Activated naive CD4-positive, alpha-beta T cell treated with anti-CD3 and anti-CD28 coated beads for 36 hours (primary cell): ENCODE measurements around the gene RP2. TPM values are rescaled to one million over a fixed set of nuclear protein-coding genes. Genes with fewer than 3 reads are reported as not detected.
A peak's percentile ranks its signal among the peaks of the same experiment; 100 is the strongest.

Source experiments
- CTCF ChIA-PET: fragments of 350-600 bp; sonication (Branson Sonifier 250); formaldehyde crosslinking; loops from one replicate; lab custom pipeline; 2021; ENCODE audit warnings: antibody characterized with exemption; lab: Charles Lee
- DNase-seq: peaks from one replicate; pipeline ENCODE4 v3.0.0-alpha.2; 2020
- H3K27ac Mint-ChIP-seq: one replicate; pipeline ENCODE4 v1.8.0; 2021; ENCODE audit warnings: mild to moderate bottlenecking, mixed read lengths
- H3K27me3 Mint-ChIP-seq: one replicate; pipeline ENCODE4 v1.8.0; 2021; ENCODE audit warnings: low read depth, mixed read lengths
- H3K36me3 Mint-ChIP-seq: one replicate; pipeline ENCODE4 v1.8.0; 2021; ENCODE audit warnings: low read depth, mixed read lengths
- H3K4me1 Mint-ChIP-seq: one replicate; pipeline ENCODE4 v1.8.0; 2021; ENCODE audit warnings: low read depth, mixed read lengths
- H3K4me3 Mint-ChIP-seq: one replicate; pipeline ENCODE4 v1.8.0; 2021; ENCODE audit warnings: mild to moderate bottlenecking, moderate library complexity, mixed read lengths
- H3K9me3 Mint-ChIP-seq: one replicate; pipeline ENCODE4 v1.8.0; 2021; ENCODE audit warnings: mixed read lengths
- intact Hi-C: fragments of 100-400 bp; cut with micrococcal nuclease; formaldehyde crosslinking; loops from one replicate; pipeline ENCODE4 v1.15.1; 2023
- total RNA-seq, 2 experiments: library from RNA; stranded (reverse); gene quantifications; one replicate each; pipeline ENCODE4 v1.2.3, GENCODE V29; 2021

Gene RP2
- 1 to 10 TPM; 4.0 to 4.2 TPM for total RNA-seq

DNA sequence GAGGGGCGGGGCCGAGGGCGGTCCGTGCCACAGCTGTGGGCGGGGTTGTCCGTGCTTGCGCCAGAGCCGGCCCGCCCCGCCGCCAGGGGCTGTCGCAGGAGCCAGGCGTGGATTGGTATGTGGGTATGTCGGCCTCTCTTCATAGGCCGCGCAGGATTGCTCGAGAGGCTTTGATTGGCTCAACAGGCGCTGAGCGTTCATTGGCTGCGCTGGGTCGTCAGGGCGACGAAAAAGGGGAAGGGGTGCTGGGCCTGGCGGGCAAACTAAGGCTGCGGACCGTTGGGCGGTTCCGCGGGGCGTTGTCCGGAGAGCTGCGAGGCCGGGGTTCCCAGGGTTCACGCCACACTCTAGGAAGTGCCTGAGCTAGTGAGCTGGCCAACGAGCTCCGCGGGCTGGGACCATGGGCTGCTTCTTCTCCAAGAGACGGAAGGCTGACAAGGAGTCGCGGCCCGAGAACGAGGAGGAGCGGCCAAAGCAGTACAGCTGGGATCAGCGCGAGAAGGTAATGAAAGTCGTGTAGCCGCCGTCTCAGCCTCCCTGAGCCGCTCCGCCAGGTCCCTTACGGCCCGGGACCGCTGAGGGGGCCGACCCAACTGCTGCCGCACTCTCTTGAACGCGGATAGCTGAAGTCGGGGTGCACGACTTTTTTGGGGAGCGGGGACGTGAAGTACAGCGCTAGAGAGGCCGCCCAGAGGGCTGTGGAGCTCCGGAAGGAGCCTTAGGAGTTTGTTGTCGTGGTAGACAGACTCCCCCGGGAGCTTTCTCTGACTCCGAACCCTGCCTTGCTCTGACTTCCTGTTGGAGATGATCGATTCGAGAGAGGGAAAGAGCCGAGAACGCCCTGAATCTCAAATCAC, at the start of gene RP2:
TSS of gene RP2 (plus strand) at position 343 of the 857 bp plus-strand sequence. CDS start at position 401, 58 bp downstream.
- CTCF ChIA-PET = interaction anchor here (0.6 to 1.3 kb wide), 4 partner anchors 14 to 42 kb away, joined by 3 to 5 read pairs (median 4); no protein-coding TSS in a partner anchor
- peak within 1 kb of the TSS; percentile 84 for H3K27ac Mint-ChIP-seq
- peak within 1 kb of the TSS; percentile 91 for H3K4me3 Mint-ChIP-seq
- DNase-seq = peak; percentile 89
- H3K9me3 Mint-ChIP-seq = no peaks in the 10 kb centered on the region
- H3K4me1 Mint-ChIP-seq = peaks cover 2% of the 10 kb centered on the region
- no peaks in the 10 kb centered on the region for H3K36me3 Mint-ChIP-seq
- H3K27me3 Mint-ChIP-seq = no peaks in the 10 kb centered on the region
- intact Hi-C loops = loop anchor here (2.0 to 5.0 kb wide), 3 partner anchors 75 to 308 kb away; partner anchors contain the start of genes JADE3, NDUFB11, RBM10 and SLC9A7

DNA sequence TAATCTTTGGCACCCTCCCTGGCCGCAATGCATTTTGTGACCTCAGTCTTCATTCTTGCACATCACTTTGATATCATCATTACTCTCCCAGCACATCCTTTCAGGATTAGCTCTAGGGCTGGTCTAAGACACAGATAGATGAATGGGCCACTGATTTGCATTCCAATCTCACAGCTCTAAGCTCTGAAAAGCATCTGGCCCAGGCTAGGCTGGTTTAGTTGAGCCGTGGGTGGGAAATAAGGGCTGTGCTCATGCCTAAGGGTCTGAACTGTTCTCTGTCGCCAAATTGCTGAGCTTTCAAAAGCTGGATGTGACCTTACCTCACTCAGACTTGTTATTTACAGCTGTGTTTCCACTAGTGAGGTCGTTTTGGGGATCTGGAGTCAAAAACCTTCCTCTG, 47.9 kb upstream of the RP2 start:
- intact Hi-C loops = no loop called here
- DNase-seq = no peak
- no peaks in the 10 kb centered on the region for H3K36me3 Mint-ChIP-seq
- H3K27me3 Mint-ChIP-seq = no peaks in the 10 kb centered on the region
- CTCF ChIA-PET = interaction anchor here (0.7 kb wide), 1 partner anchor 486 kb away, joined by 3 read pairs; no protein-coding TSS in a partner anchor
- no peak overlapping the region for H3K27ac Mint-ChIP-seq
- no peaks in the 10 kb centered on the region for H3K9me3 Mint-ChIP-seq
- H3K4me1 Mint-ChIP-seq = peaks cover 18% of the 10 kb centered on the region
- H3K4me3 Mint-ChIP-seq = no peak overlapping the region

DNA sequence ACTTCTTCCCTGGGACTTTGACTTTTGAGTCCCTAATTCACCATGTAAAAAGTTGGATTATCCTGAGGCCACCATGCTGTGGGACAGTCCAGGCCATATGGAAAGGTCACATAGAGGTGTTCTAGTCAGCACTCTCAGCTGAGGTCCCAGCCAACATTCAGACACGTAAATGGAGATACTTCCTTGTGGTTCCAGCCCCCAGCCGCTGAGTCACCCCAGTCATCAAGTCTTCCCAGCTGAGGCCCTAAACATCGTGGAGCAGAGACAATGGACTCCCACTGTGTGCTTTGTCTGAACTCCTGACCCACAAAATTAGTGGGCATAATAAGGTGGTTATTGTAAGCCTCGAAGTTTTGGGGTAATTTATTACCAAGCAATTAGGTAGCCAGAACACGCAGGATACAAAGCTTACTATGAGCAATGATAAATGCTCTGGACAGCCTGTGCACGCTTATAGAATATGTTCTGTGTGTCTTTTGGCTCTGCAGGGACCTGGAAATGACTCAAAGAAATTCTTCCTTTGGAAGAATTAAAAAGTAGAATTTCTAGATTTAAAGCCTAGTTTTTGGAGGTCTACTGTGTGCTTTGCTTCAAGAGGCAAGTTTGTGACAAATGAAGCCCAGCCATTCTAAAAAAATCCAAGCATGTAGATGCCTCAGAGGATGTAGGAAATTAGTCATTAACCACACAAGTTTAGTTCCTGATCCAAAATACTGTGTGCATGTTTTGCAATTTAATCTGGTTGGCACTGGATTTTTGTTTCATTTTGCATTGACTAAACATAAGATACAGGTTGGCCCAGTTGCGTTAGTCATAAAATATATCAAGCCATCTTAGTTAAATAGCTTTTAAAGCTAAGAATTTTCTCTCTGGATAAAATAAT, 44.7 kb upstream of the RP2 start:
- intact Hi-C loops = loop anchor here (2.0 to 10.0 kb wide), 3 partner anchors 80 to 407 kb away; partner anchors contain the start of gene CHST7
- no peak overlapping the region for H3K27ac Mint-ChIP-seq

DNA sequence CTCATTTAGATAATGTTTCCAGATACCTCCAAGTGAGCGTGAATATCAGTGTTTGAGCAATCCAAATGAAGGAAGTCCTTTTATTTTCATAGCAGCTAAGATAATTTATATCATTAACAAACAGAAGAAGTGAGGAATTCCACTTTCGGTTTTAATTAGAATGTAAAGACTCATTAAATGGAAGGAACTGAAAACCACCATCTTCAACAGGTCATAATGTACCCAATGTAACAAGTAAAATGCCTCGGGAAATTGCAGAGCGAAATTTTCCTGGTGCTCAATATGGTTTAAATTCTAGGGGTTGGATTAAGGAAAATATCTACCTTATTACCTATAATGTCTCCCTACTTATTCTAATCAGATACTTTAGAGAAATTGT, 44.0 kb upstream of the RP2 start:
- no peak overlapping the region for H3K27ac Mint-ChIP-seq

More for the DNA sequence above, 44.7 kb upstream of the RP2 start:
- H3K9me3 Mint-ChIP-seq = no peaks in the 10 kb centered on the region
- DNase-seq = peak; percentile 7
- CTCF ChIA-PET = interaction anchor here (1.3 to 1.7 kb wide), 2 partner anchors 32 to 105 kb away, joined by 3 to 4 read pairs; no protein-coding TSS in a partner anchor
- H3K36me3 Mint-ChIP-seq = no peaks in the 10 kb centered on the region
- H3K27me3 Mint-ChIP-seq = no peaks in the 10 kb centered on the region
- H3K4me1 Mint-ChIP-seq = peaks cover 18% of the 10 kb centered on the region
- H3K4me3 Mint-ChIP-seq = no peak overlapping the region

DNA sequence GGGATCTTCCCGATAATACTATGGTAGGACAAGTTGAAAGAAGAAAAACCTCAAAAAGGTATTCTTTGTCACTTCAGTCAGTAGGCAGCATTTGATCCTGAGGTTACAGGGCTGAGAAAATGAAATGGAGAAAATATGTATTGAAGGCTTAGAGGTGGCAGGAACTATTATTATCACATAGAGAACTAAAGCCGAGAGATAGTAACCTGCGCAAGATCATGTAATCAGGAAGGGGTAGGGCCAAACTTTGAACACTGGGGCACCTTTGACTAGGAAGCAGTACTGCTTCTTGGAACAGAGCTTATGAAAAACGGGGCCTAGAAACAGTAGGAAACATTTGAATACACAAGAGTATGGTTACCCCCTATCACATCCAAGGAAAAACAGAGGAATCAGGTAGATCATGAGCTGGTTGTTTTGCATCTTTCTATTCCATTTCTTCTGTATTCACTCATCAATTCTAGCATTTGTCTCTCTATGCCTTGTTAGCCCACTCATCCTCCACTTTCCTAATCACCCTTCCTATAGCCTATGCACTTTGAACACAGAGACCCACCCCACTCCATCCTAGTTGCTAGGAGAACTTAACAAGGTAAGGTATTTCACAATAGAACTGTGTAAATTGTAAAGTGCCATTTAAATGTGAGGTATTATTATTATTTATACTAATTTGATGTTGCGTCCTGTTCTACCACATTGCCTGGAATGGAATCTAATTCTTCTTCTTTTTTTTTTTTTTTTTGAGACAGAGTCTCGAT, 43.3 kb upstream of the RP2 start:
- Mint-ChIP-seq H3K4me3 (no peak overlapping the region), H3K4me1 (peaks cover 18% of the 10 kb centered on the region), H3K27me3 (no peaks in the 10 kb centered on the region), H3K36me3 (no peaks in the 10 kb centered on the region), H3K27ac (no peak overlapping the region), H3K9me3 (no peaks in the 10 kb centered on the region)
- CTCF ChIA-PET = interaction anchor here (0.6 kb wide), 1 partner anchor 526 kb away, joined by 3 read pairs; no protein-coding TSS in a partner anchor
- DNase-seq = no peak
- intact Hi-C loops = loop anchor here (2.0 to 10.0 kb wide), 3 partner anchors 81 to 409 kb away; partner anchors contain the start of gene CHST7

More for the DNA sequence above, 44.0 kb upstream of the RP2 start:
- H3K4me1 Mint-ChIP-seq = peaks cover 18% of the 10 kb centered on the region
- DNase-seq = no peak
- H3K4me3 Mint-ChIP-seq = no peak overlapping the region
- no peaks in the 10 kb centered on the region for H3K9me3 Mint-ChIP-seq
- intact Hi-C loops = loop anchor here (2.0 to 10.0 kb wide), 3 partner anchors 80 to 408 kb away; partner anchors contain the start of gene CHST7
- CTCF ChIA-PET = interaction anchor here (1.3 kb wide), 1 partner anchor 106 kb away, joined by 3 read pairs; no protein-coding TSS in a partner anchor
- H3K27me3 Mint-ChIP-seq = no peaks in the 10 kb centered on the region
- no peaks in the 10 kb centered on the region for H3K36me3 Mint-ChIP-seq

DNA sequence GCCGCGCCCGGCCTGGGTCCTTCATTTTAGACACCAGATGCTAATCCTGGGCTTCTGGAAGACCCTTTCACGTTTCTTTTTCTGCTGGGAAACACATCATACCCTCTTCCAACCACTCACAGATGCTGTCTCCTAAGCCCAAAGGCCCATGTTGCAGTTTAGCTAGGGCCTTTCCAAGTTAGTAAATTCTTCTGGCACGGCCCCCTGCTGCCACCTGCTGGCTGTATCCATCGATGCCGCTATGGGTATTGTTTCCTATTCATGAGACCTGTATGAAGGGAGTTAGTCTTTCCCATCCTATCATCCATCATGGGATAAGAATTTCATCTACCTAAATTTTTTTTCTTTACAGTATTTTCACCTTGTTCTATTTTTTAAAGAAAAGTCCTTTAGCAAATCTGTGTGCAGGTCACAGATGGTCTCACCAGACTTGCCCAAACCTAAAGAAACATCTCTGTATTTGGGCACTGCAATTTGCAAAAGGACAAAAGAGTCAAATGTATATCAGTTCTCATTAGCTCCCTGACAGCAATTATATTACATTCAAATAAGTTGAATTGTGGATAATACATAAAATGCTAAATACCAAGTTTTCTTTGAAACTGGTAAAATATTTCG, 40.2 kb upstream of the RP2 start:
- H3K36me3 Mint-ChIP-seq = no peaks in the 10 kb centered on the region
- intact Hi-C loops = loop anchor here (1.0 to 10.0 kb wide), 3 partner anchors 37 to 412 kb away; partner anchors contain the start of gene SLC9A7
- DNase-seq = peak; percentile 86
- H3K9me3 Mint-ChIP-seq = no peaks in the 10 kb centered on the region
- H3K4me3 Mint-ChIP-seq = no peak overlapping the region
- no peak overlapping the region for H3K27ac Mint-ChIP-seq
- CTCF ChIA-PET = interaction anchor here (0.6 to 3.5 kb wide), 12 partner anchors 11 to 723 kb away, joined by 3 to 29 read pairs (median 3); partner anchors contain the start of gene SLC9A7
- no peaks in the 10 kb centered on the region for H3K27me3 Mint-ChIP-seq
- H3K4me1 Mint-ChIP-seq = peaks cover 18% of the 10 kb centered on the region

DNA sequence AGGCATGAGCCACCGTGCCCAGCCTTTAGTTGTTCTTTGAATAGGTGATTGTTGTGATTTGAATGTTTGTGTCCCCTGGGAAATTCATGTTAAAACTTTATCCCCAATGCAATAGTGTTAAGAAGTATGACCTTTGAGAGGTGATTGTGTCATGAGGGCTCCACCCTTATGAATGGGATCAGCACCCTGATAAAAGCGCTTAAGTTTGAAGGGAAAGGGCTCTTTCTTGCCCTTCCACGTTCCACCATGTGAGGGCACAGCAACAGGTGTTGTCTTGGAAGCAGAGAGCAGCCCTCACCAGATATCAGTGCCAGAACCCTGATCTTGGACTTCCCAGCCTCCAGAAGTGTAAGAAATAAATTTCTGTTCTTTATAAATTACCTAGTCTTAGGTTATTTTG, 33.7 kb upstream of the RP2 start:
- no peak for DNase-seq
- no peaks in the 10 kb centered on the region for H3K36me3 Mint-ChIP-seq
- no peaks in the 10 kb centered on the region for H3K9me3 Mint-ChIP-seq
- CTCF ChIA-PET = interaction anchor here (1.2 kb wide), 1 partner anchor 290 kb away, joined by 4 read pairs; no protein-coding TSS in a partner anchor
- intact Hi-C loops = no loop called here
- H3K4me3 Mint-ChIP-seq = no peak overlapping the region
- peaks cover 2% of the 10 kb centered on the region for H3K27me3 Mint-ChIP-seq
- no peaks in the 10 kb centered on the region for H3K4me1 Mint-ChIP-seq
- H3K27ac Mint-ChIP-seq = no peak overlapping the region

DNA sequence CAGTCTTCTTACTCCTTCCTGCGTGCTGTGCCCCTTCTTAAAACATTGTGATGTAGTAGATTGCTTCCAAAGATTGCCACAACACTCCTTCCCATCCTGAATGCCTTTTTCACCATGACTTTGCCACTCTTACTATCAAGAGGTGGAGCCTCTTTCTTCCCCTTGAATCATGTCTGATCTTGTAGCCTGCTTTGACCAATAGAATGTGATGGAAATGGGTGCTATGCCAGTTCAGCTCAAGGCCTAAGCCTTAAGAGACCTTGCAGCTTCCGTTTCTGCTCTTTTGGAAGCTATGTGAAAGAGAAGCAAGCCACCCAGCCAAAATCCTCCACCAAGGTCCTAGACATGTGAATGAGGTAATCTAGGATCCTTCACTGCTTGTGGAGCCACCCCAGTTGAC, 31.6 kb upstream of the RP2 start:
- intact Hi-C loops = no loop called here
- peaks cover 2% of the 10 kb centered on the region for H3K27me3 Mint-ChIP-seq
- CTCF ChIA-PET = no interaction called here

DNA sequence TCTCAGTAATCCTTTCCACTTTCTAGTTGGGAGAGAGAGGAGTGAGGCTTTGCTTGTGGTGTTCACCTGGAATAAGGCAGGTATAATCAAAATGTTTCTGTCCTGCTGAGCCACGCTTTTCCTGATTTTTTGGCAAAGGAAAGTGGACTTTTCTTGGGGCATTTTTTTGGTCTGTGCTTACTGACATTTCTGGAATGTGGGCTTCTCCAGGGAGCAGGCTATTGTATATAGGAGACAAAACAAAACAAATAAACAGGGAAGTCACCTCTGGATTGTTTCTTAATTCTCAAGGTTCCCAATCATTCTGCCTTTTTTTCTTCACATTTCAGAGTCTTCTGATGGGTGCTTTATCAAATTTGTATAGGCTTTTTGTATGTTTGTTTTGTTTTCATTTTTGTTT, 25.7 kb upstream of the RP2 start:
- intact Hi-C loops = no loop called here
- Mint-ChIP-seq H3K4me3 (no peak overlapping the region), H3K4me1 (no peaks in the 10 kb centered on the region), H3K27me3 (no peaks in the 10 kb centered on the region), H3K36me3 (no peaks in the 10 kb centered on the region), H3K27ac (no peak overlapping the region), H3K9me3 (no peaks in the 10 kb centered on the region)
- CTCF ChIA-PET = no interaction called here
- no peak for DNase-seq

More for the DNA sequence above, 31.6 kb upstream of the RP2 start:
- Mint-ChIP-seq H3K9me3 (no peaks in the 10 kb centered on the region), H3K27ac (no peak overlapping the region), H3K4me1 (no peaks in the 10 kb centered on the region), H3K36me3 (no peaks in the 10 kb centered on the region), H3K4me3 (no peak overlapping the region)
- no peak for DNase-seq

DNA sequence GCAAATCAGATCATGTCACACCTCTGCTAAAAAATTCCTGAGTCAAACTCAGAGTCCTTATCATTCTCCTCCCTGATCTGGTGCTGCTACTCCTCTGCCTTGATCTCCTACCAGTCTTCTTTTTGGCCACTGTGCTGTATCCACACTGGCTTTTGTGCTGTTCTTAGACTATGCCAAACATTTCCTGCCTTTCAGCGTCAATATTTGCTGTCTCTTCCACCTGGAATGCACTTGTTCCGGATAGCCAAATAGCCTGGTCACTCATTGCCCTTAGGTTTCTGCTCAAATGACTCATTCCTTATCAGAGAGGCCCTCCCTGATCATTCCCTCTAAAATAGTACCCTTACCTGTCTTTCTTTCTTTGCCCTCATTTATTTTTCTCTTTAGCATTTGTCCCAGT, 24.4 kb upstream of the RP2 start:
- DNase-seq = no peak
- intact Hi-C loops = no loop called here
- Mint-ChIP-seq H3K27me3 (no peaks in the 10 kb centered on the region), H3K4me3 (no peak overlapping the region), H3K36me3 (no peaks in the 10 kb centered on the region), H3K9me3 (no peaks in the 10 kb centered on the region), H3K4me1 (no peaks in the 10 kb centered on the region), H3K27ac (no peak overlapping the region)
- CTCF ChIA-PET = no interaction called here

DNA sequence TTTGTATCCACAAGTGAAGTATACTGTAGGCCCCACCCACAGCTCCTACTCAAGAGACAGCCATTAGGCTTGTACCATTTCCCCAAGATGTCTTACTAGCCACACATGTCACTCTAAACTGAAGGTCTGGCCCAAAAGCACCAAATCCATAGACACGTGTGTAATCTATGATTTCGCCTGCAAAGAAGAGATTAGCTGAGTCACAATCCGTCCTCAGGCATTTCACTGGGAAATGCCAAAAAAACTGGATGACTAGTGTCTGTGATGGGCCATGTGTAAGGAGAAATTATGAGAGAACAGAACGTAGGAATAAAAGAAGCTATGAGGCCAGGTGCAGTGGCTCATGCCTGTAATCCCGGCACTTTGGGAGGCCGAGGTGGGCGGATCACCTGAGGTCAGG, 21.9 kb upstream of the RP2 start:
- H3K36me3 Mint-ChIP-seq = no peaks in the 10 kb centered on the region
- no peak for DNase-seq
- CTCF ChIA-PET = no interaction called here
- H3K27me3 Mint-ChIP-seq = no peaks in the 10 kb centered on the region
- no peak overlapping the region for H3K4me3 Mint-ChIP-seq
- no peaks in the 10 kb centered on the region for H3K4me1 Mint-ChIP-seq
- H3K27ac Mint-ChIP-seq = no peak overlapping the region
- no peaks in the 10 kb centered on the region for H3K9me3 Mint-ChIP-seq
- intact Hi-C loops = no loop called here
